A549 treated with DMSO at 1 μM for 4 hours (cell line): ENCODE data around the gene PCCA. TPM values are rescaled to one million over a fixed set of nuclear protein-coding genes. Genes with fewer than 3 reads are reported as not detected.

Experiments
- total RNA-seq: library from RNA; stranded (reverse); fragments of 200-300 nt; extraction: Qiagen RNA extraction; gene quantifications from 5 replicates; pipeline ENCODE4 v1.2.3, GENCODE V29; 2022; ENCODE audit warnings: low read depth

Gene PCCA, protein sequence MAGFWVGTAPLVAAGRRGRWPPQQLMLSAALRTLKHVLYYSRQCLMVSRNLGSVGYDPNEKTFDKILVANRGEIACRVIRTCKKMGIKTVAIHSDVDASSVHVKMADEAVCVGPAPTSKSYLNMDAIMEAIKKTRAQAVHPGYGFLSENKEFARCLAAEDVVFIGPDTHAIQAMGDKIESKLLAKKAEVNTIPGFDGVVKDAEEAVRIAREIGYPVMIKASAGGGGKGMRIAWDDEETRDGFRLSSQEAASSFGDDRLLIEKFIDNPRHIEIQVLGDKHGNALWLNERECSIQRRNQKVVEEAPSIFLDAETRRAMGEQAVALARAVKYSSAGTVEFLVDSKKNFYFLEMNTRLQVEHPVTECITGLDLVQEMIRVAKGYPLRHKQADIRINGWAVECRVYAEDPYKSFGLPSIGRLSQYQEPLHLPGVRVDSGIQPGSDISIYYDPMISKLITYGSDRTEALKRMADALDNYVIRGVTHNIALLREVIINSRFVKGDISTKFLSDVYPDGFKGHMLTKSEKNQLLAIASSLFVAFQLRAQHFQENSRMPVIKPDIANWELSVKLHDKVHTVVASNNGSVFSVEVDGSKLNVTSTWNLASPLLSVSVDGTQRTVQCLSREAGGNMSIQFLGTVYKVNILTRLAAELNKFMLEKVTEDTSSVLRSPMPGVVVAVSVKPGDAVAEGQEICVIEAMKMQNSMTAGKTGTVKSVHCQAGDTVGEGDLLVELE
- 8.7 to 10.2 TPM (median 9.4 TPM) in 5 replicates for total RNA-seq

DNA sequence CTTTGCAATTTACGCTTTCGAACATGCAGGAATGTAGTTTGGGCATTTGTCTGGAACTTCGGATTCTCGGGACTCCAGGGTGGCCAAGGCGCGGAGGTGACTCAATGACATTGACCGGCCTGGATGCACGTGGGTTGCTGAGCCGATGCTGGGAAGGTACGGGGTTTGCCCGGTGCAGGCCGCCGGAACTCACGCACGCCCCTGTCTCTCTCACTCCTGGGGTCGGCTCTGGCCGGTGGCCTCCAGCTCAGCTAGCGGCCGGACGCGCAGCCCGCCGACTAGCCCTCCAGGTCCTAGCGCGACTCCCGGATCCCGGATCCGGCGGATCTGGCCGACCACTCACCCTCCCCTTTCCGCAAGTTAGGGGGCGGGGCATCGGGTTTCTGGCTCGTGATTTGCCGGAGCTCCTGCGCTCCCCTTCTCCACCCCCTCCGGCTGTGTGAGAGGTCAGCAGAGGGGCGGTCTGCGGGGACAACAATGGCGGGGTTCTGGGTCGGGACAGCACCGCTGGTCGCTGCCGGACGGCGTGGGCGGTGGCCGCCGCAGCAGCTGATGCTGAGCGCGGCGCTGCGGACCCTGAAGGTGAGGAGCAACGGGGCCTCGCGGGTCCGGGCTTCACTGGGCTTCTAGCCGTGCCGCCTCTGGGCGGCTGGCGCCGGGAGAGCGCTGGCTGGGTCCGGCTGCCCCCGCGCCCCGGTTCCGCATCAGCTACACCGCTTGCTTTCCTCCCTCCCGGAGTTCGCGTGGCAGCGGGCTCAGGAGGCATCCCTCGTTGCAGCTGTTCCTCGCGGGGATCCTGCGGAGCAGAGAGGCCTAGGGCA lies at the start of gene PCCA:
Gene PCCA, plus strand, starts transcription at position 450 of the 821 bp plus-strand sequence. Its CDS starts 28 bp downstream, at position 478.

Other genes with a start within 250 kb of the PCCA start
- gene ZIC5, start 117.3 kb upstream of the PCCA start, total RNA-seq, result 3.6 to 4.6 TPM (median 3.9 TPM) in 5 replicates
- gene ZIC2, start 107.3 kb upstream of the PCCA start, total RNA-seq, result 10.4 to 17.7 TPM (median 12.5 TPM) in 5 replicates